ENCODE measurements around the gene FRY.

FRY gene

GRCh38 chr13:32316028-32316339, 284.4 kb downstream of the FRY start:
- no peak for DNase-seq

GRCh38 chr13:32316501-32316900, 284.9 kb downstream of the FRY start:
- no peak for DNase-seq

GRCh38 chr13:32317716-32318465, 286.3 kb downstream of the FRY start:
- DNase-seq: no peak

GRCh38 chr13:32320528-32320927, 289.0 kb downstream of the FRY start:
- no peak for DNase-seq

GRCh38 chr13:32323912-32324311, 292.3 kb downstream of the FRY start:
- no peak for DNase-seq

- DNase-seq: no peak
Observed at GRCh38 chr13:32330441-32330840, 298.9 kb downstream of the FRY start.

- no peak for DNase-seq
Observed at GRCh38 chr13:32334671-32335070, 303.1 kb downstream of the FRY start.

GRCh38 chr13:32340914-32341313, 309.3 kb downstream of the FRY start:
- DNase-seq: no peak

GRCh38 chr13:32347651-32348050, 316.1 kb downstream of the FRY start:
- no peak for DNase-seq
